Lung (tissue), 13 donors: Measurements from ENCODE around the gene SPOCD1. TPM values are rescaled to one million over a fixed set of nuclear protein-coding genes. Genes with fewer than 3 reads are reported as not detected.

Experiments
- ATAC-seq: fragments of 200-7000 bp; cut with Tn5 transposase; one replicate; pipeline ENCODE4 v1.9.1; 2020; ENCODE audit warnings: moderate number of reproducible peaks; ENCODE audit not compliant: insufficient read depth, low FRiP score
- DNase-seq, 3 donors: peaks; one replicate each; pipeline ENCODE4 v3.0.0-alpha.2; 2013 to 2017
- H3K27ac ChIP-seq, 2 donors: one replicate each; pipeline ENCODE4 v1.5.1; 2013; ENCODE audit warnings: mild to moderate bottlenecking in 2 of 2, moderate library complexity in 2 of 2, control low read depth in 1 of 2, inconsistent platforms in 1 of 2, low read depth in 1 of 2, low read length in 1 of 2
- H3K27me3 ChIP-seq, 3 donors: one replicate each; pipeline ENCODE4 v1.5.1; 2013; ENCODE audit warnings: low read length in 2 of 3; ENCODE audit not compliant: control insufficient read depth in 3 of 3, insufficient read depth in 3 of 3
- H3K36me3 ChIP-seq, 4 donors: one replicate each; pipeline ENCODE4 v1.5.1; 2013; ENCODE audit warnings: low read length in 4 of 4, mild to moderate bottlenecking in 1 of 4, moderate library complexity in 1 of 4; ENCODE audit not compliant: control insufficient read depth in 4 of 4, insufficient read depth in 4 of 4
- H3K4me1 ChIP-seq, 5 donors: one replicate each; pipeline ENCODE4 v1.5.1; 2013; ENCODE audit warnings: low read length in 5 of 5, mild to moderate bottlenecking in 2 of 5, moderate library complexity in 1 of 5; ENCODE audit not compliant: control insufficient read depth in 5 of 5, insufficient read depth in 5 of 5
- H3K4me3 ChIP-seq: one replicate; pipeline ENCODE4 v1.5.1; 2013; ENCODE audit warnings: mild to moderate bottlenecking, control low read depth, moderate library complexity
- H3K9ac ChIP-seq, 2 donors: one replicate each; pipeline ENCODE4 v1.5.1; 2013; ENCODE audit warnings: low read length in 2 of 2, control low read depth in 1 of 2; ENCODE audit not compliant: insufficient read depth in 1 of 2
- H3K9me3 ChIP-seq, 4 donors: one replicate each; pipeline ENCODE4 v1.5.1; 2013; ENCODE audit warnings: low read length in 3 of 4, mild to moderate bottlenecking in 1 of 4, moderate library complexity in 1 of 4; ENCODE audit not compliant: control insufficient read depth in 4 of 4, insufficient read depth in 3 of 4
- CTCF ChIP-seq: IDR thresholded peaks from 2 replicates; pipeline ENCODE4 v1.5.1; 2012; ENCODE audit warnings: mild to moderate bottlenecking; ENCODE audit errors: control extremely low read depth, extremely low read depth
- WGBS, 2 donors: extraction: QIAGEN DNeasy Blood & Tissue Kit; methylation state at CpG; one replicate each; pipeline ENCODE4 v1.1.7; 2013; 5-methylcytosine and 5-hydroxymethylcytosine counted together
- polyA plus RNA-seq, 2 donors: library from polyadenylated mRNA; stranded (reverse); fragments of 200-250 nt; gene quantifications; one replicate each; pipeline ENCODE4 v1.2.1, GENCODE V29; 2013
- small RNA-seq: library from RNA; depleted of rRNA; stranded (forward); fragments of <200 nt; gene quantifications from one replicate; pipeline ENCODE3, GENCODE V24; 2014; ENCODE audit warnings: low replicate concordance
- total RNA-seq, 2 donors: library from RNA; depleted of rRNA in 1 of 2; stranded (reverse); fragments of >200 nt in 1 of 2; gene quantifications; one replicate each; pipeline ENCODE4 v1.2.1, GENCODE V29; 2014 to 2021
- donor health status: control.
- donor health status: control.
- donor health status: Bipolar disorder and iron deficiency.
- donor health status: healthy.
- donor health status: DM: yes; HTN: yes; CAD: no.

The SPOCD1 gene
- total and polyA plus RNA-seq, 4 donors, result 0.51 to 15.7 (median 8.4) TPM

- Histone ChIP-seq H3K4me3 (no peak overlapping the region), H3K27me3 (no peaks in the 10 kb centered on the region), H3K9me3 (no peaks in the 10 kb centered on the region), H3K36me3 (peaks cover 0 to 7% (median under 1%) of the 10 kb centered on the region in 4 donors), H3K9ac (no peak overlapping the region), H3K4me1 (peaks cover 0 to 34% (median 13%) of the 10 kb centered on the region in 5 donors), H3K27ac (no peak overlapping the region)
- DNase-seq, result no peak
- 87 to 90% methylated on average over 28 of the region's 28 CpGs for WGBS, 2 donors
- no peak for ATAC-seq
- no peak for TF ChIP-seq CTCF
These were observed 71.5 kb downstream of the SPOCD1 start for GRCh38 chr1:31744165-31744888.

GRCh38 chr1:31742462-31743212, 73.2 kb downstream of the SPOCD1 start:
- peaks cover 0 to 23% (median 10%) of the 10 kb centered on the region in 5 donors for H3K4me1 ChIP-seq
- TF ChIP-seq CTCF, result no peak
- peaks cover 0 to 12% (median under 1%) of the 10 kb centered on the region in 4 donors for H3K36me3 ChIP-seq
- no peak overlapping the region for H3K27ac ChIP-seq
- H3K9me3 ChIP-seq, result no peaks in the 10 kb centered on the region
- 85 to 94% methylated on average over 32 of the region's 32 CpGs for WGBS, 2 donors
- no peak overlapping the region for H3K9ac ChIP-seq
- ATAC-seq (no peak), DNase-seq (no peak)
- no peak overlapping the region for H3K4me3 ChIP-seq
- H3K27me3 ChIP-seq, result no peaks in the 10 kb centered on the region

Small RNAs within 50 kb of the gene (small RNA-seq; reads per million reads assigned to genes)
- gene MIR4254, result not detected

Other genes with a start within 250 kb of the SPOCD1 start
- gene TINAGL1, start 239.5 kb downstream of the SPOCD1 start, total RNA-seq, result 10 to 100 TPM; 89.4 to 90.9 TPM
- 10 to 100 TPM; 64.1 to 78.9 TPM for gene TINAGL1, start 239.5 kb downstream of the SPOCD1 start, polyA plus RNA-seq
- gene HCRTR1, start 198.3 kb downstream of the SPOCD1 start, total RNA-seq, result under 1 TPM in 1 of 2 donors, not detected in 1; 0.14 TPM
- gene HCRTR1, start 198.3 kb downstream of the SPOCD1 start, polyA plus RNA-seq, result under 1 TPM in 1 of 2 donors, not detected in 1; 0.08 TPM
- 10 to 100 TPM; 75.1 to 77.1 TPM for gene PEF1, start 171.1 kb downstream of the SPOCD1 start, total RNA-seq
- gene PEF1, start 171.1 kb downstream of the SPOCD1 start, polyA plus RNA-seq, result 100 to 1,000 TPM in 1 of 2 donors, 10 to 100 TPM in 1; 84.5 to 103 TPM
- 10 to 100 TPM; 63.0 to 83.2 TPM for gene COL16A1, start 112.0 kb downstream of the SPOCD1 start, total RNA-seq
- gene COL16A1, start 112.0 kb downstream of the SPOCD1 start, polyA plus RNA-seq, result 10 to 100 TPM; 16.5 to 23.7 TPM
- 1 to 10 TPM; 1.8 to 7.6 TPM for gene ADGRB2, start 51.7 kb downstream of the SPOCD1 start, total RNA-seq
- under 1 TPM; 0.44 to 0.89 TPM for gene ADGRB2, start 51.7 kb downstream of the SPOCD1 start, polyA plus RNA-seq
- 100 to 1,000 TPM; 205 to 274 TPM for gene PTP4A2, start 122.3 kb upstream of the SPOCD1 start, total RNA-seq
- gene PTP4A2, start 122.3 kb upstream of the SPOCD1 start, polyA plus RNA-seq, result 100 to 1,000 TPM in 1 of 2 donors, 10 to 100 TPM in 1; 90.4 to 122 TPM
- gene KHDRBS1, start 197.8 kb upstream of the SPOCD1 start, total RNA-seq, result 100 to 1,000 TPM; 104 to 138 TPM
- gene KHDRBS1, start 197.8 kb upstream of the SPOCD1 start, polyA plus RNA-seq, result 10 to 100 TPM; 51.7 to 60.6 TPM